Hepatocyte (in vitro differentiated cells): ENCODE data around the gene TNS3.

Experiments
- CTCF ChIP-seq: fragments of 200-600 bp; sonication (generic); IDR thresholded peaks from 2 replicates; pipeline ENCODE4 v1.5.1; 2016; ENCODE audit warnings: antibody characterized with exemption, mild to moderate bottlenecking; ENCODE audit not compliant: poor library complexity
- EZH2phosphoT487 ChIP-seq: fragments of 200-600 bp; sonication (generic); IDR thresholded peaks from one replicate; pipeline ENCODE4 v1.6.1; 2018; ENCODE audit warnings: antibody characterized with exemption, mild to moderate bottlenecking, low read depth, moderate library complexity; ENCODE audit not compliant: unreplicated experiment, severe bottlenecking

GRCh38 chr7:47604496-47604890 is 22.6 kb upstream of the TNS3 start:
- TF ChIP-seq CTCF (no peak), EZH2phosphoT487 (no peak)
